GM23248 (cell line): ENCODE measurements around the gene WDCP. TPM values are rescaled to one million over a fixed set of nuclear protein-coding genes. Genes with fewer than 3 reads are reported as not detected.

Experiments used
- DNase-seq: peaks from one replicate; pipeline ENCODE4 v3.0.0-alpha.2; 2015
- H2AFZ ChIP-seq: fragments of 200-600 bp; sonication (generic); 2 replicates; pipeline ENCODE4 v1.6.1; 2016; ENCODE audit warnings: antibody characterized with exemption
- H3F3A ChIP-seq: fragments of 200-600 bp; sonication (generic); 2 replicates; pipeline ENCODE4 v1.6.1; 2016; ENCODE audit warnings: mild to moderate bottlenecking, antibody characterized with exemption, mixed run types; ENCODE audit not compliant: insufficient read depth
- H3K27ac ChIP-seq: fragments of 200-600 bp; sonication (generic); 2 replicates; pipeline ENCODE4 v1.5.1; 2016; ENCODE audit warnings: mild to moderate bottlenecking
- H3K27me3 ChIP-seq: fragments of 200-600 bp; sonication (generic); replicated peaks from 2 replicates; pipeline ENCODE4 v1.6.1; 2016; ENCODE audit warnings: mild to moderate bottlenecking; ENCODE audit not compliant: insufficient read depth
- H3K36me3 ChIP-seq: fragments of 200-600 bp; sonication (generic); 2 replicates; pipeline ENCODE4 v1.6.1; 2016; ENCODE audit warnings: low read depth, mild to moderate bottlenecking
- H3K4me1 ChIP-seq: fragments of 200-600 bp; sonication (generic); 2 replicates; pipeline ENCODE4 v1.6.1; 2016; ENCODE audit warnings: mild to moderate bottlenecking; ENCODE audit not compliant: insufficient read depth
- H3K4me2 ChIP-seq: fragments of 200-600 bp; sonication (generic); one replicate; pipeline ENCODE4 v1.6.1; 2016; ENCODE audit warnings: mild to moderate bottlenecking; ENCODE audit not compliant: unreplicated experiment
- H3K4me3 ChIP-seq: fragments of 200-600 bp; sonication (generic); 2 replicates; pipeline ENCODE4 v1.5.1; 2016; ENCODE audit warnings: mild to moderate bottlenecking
- H3K79me2 ChIP-seq: fragments of 200-600 bp; sonication (generic); 2 replicates; pipeline ENCODE4 v1.6.1; 2016; ENCODE audit warnings: mild to moderate bottlenecking; ENCODE audit not compliant: insufficient read depth
- H3K9ac ChIP-seq: fragments of 200-600 bp; sonication (generic); 2 replicates; pipeline ENCODE4 v1.6.1; 2016; ENCODE audit warnings: mild to moderate bottlenecking
- H3K9me2 ChIP-seq: fragments of 200-600 bp; sonication (generic); 2 replicates; pipeline ENCODE4 v1.6.1; 2016; ENCODE audit warnings: mixed run types, mild to moderate bottlenecking, moderate library complexity; ENCODE audit not compliant: insufficient read depth
- H3K9me3 ChIP-seq: fragments of 200-600 bp; sonication (generic); one replicate; pipeline ENCODE4 v1.6.1; 2017; ENCODE audit warnings: low read depth
- H4K20me1 ChIP-seq: fragments of 200-600 bp; sonication (generic); 2 replicates; pipeline ENCODE4 v1.6.0; 2016; ENCODE audit not compliant: insufficient read depth
- EZH2 ChIP-seq: fragments of 200-600 bp; sonication (generic); IDR thresholded peaks from 2 replicates; pipeline ENCODE4 v1.6.1; 2018; ENCODE audit warnings: antibody characterized with exemption, mild to moderate bottlenecking; ENCODE audit not compliant: insufficient read depth, poor library complexity, severe bottlenecking
- EZH2phosphoT487 ChIP-seq: fragments of 200-600 bp; sonication (generic); IDR thresholded peaks from 2 replicates; pipeline ENCODE4 v1.6.1; 2018; ENCODE audit warnings: antibody characterized with exemption, moderate library complexity, mild to moderate bottlenecking, low read depth; ENCODE audit not compliant: insufficient read depth
- WGBS, 2 experiments: methylation state at CpG; one replicate each; pipeline ENCODE4 v1.1.6; 2015 to 2017; ENCODE audit warnings: low lambda C conversion rate in 2 of 2, low coverage in 1 of 2; ENCODE audit errors: missing lambda C conversion rate in 2 of 2; 5-methylcytosine and 5-hydroxymethylcytosine counted together
- in situ Hi-C: fragments of 300-500 bp; cut with MboI; formaldehyde crosslinking; loops from 2 replicates; pipeline ENCODE4 v1.15.0; 2020
- polyA plus RNA-seq: library from polyadenylated mRNA; unstranded; fragments of >200 nt; fragmentation: Nextera tagmentation; extraction: Ambion mirVana; gene quantifications from 2 replicates; pipeline ENCODE4 v1.2.1, GENCODE V29; 2016
- total RNA-seq: library from RNA; depleted of rRNA; stranded (reverse); fragments of >200 nt; shearing (Covaris generic); gene quantifications from 2 replicates; pipeline ENCODE4 v1.2.3, GENCODE V29; 2014

The WDCP gene
- total and polyA plus RNA-seq, 2 experiments from 2014 or later = 4.2 to 7.6 TPM

GRCh38 chr2:24011250-24012104 is 35.7 kb downstream of the WDCP start:
- no peaks in the 10 kb centered on the region for H3K9me3 ChIP-seq
- no peaks in the 10 kb centered on the region; the same call in 1 of the 2 replicates for H3K27me3 ChIP-seq
- no peak overlapping the region for H2AFZ ChIP-seq
- no peak overlapping the region for H3K27ac ChIP-seq
- H3K4me3 ChIP-seq = no peak overlapping the region
- in situ Hi-C loops = no loop called here
- H3K4me1 ChIP-seq = peaks cover 15% of the 10 kb centered on the region
- H3K79me2 ChIP-seq = no peaks in the 10 kb centered on the region
- no peaks in the 10 kb centered on the region for H3K36me3 ChIP-seq
- no peaks in the 10 kb centered on the region for H3F3A ChIP-seq
- H3K9ac ChIP-seq = no peak overlapping the region
- 87 to 88% methylated on average over 7 of the region's 7 CpGs for WGBS, 2 experiments
- H4K20me1 ChIP-seq = no peaks in the 10 kb centered on the region
- H3K9me2 ChIP-seq = no peaks in the 10 kb centered on the region
- H3K4me2 ChIP-seq = no peak overlapping the region
- TF ChIP-seq EZH2 (no peak), EZH2phosphoT487 (no peak)
- DNase-seq = no peak

GRCh38 chr2:24010477-24011249 is 36.5 kb downstream of the WDCP start:
- Histone ChIP-seq H3K4me1 (peaks cover 8% of the 10 kb centered on the region), H3K27me3 (no peaks in the 10 kb centered on the region; the same call in 1 of the 2 replicates), H2AFZ (peak overlapping the region; percentile 64), H4K20me1 (no peaks in the 10 kb centered on the region), H3K9me2 (no peaks in the 10 kb centered on the region), H3K36me3 (no peaks in the 10 kb centered on the region), H3K79me2 (no peaks in the 10 kb centered on the region), H3K4me3 (peak overlapping the region; percentile 68), H3K9ac (no peak overlapping the region), H3K9me3 (no peaks in the 10 kb centered on the region), H3K27ac (no peak overlapping the region), H3K4me2 (peak overlapping the region; percentile 73), H3F3A (no peaks in the 10 kb centered on the region)
- TF ChIP-seq EZH2 = no peak
- in situ Hi-C loops = no loop called here
- WGBS, 2 experiments = 69 to 72% methylated on average over 27 to 37 of the region's 37 CpGs
- DNase-seq = no peak

GRCh38 chr2:24009680-24010476 is 37.3 kb downstream of the WDCP start, which contains the start of gene MFSD2B:
Gene MFSD2B (plus strand): TSS chr2:24010085. CDS start chr2:24010097, 12 bp downstream.
- no peaks in the 10 kb centered on the region for H4K20me1 ChIP-seq
- no peak within 1 kb of the TSS for H3K27ac ChIP-seq
- no peaks in the 10 kb centered on the region for H3K36me3 ChIP-seq
- peak within 1 kb of the TSS; percentile 73 for H3K4me2 ChIP-seq
- H3K4me1 ChIP-seq = peaks cover 1% of the 10 kb centered on the region; the same call in 1 of the 2 replicates
- peak within 1 kb of the TSS; percentile 43; the same call in 1 of the 2 replicates for H3K9ac ChIP-seq
- H3F3A ChIP-seq = no peaks in the 10 kb centered on the region
- TF ChIP-seq EZH2 (no peak), EZH2phosphoT487 (no peak)
- H3K9me3 ChIP-seq = no peaks in the 10 kb centered on the region
- H3K4me3 ChIP-seq = peak within 1 kb of the TSS; percentile 68
- in situ Hi-C loops = no loop called here
- no peaks in the 10 kb centered on the region for H3K9me2 ChIP-seq
- peak within 1 kb of the TSS; percentile 64 for H2AFZ ChIP-seq
- peak; percentile 49 for DNase-seq
- H3K79me2 ChIP-seq = no peaks in the 10 kb centered on the region
- WGBS, 2 experiments = 5 to 6% methylated on average over 58 to 66 of the region's 75 CpGs
- no peaks in the 10 kb centered on the region; the same call in 1 of the 2 replicates for H3K27me3 ChIP-seq

- peak overlapping the region; percentile 64; the same call in 1 of the 2 replicates for H2AFZ ChIP-seq
- peak overlapping the region; percentile 73 for H3K4me2 ChIP-seq
- H3K9me2 ChIP-seq = no peaks in the 10 kb centered on the region
- H3K9ac ChIP-seq = no peak overlapping the region
- in situ Hi-C loops = no loop called here
- no peaks in the 10 kb centered on the region for H3K9me3 ChIP-seq
- no peak for DNase-seq
- no peaks in the 10 kb centered on the region; the same call in 1 of the 2 replicates for H3K27me3 ChIP-seq
- no peaks in the 10 kb centered on the region for H4K20me1 ChIP-seq
- TF ChIP-seq EZH2phosphoT487 (no peak), EZH2 (no peak)
- no peaks in the 10 kb centered on the region for H3F3A ChIP-seq
- peak overlapping the region; percentile 68 for H3K4me3 ChIP-seq
- H3K79me2 ChIP-seq = no peaks in the 10 kb centered on the region
- WGBS, 2 experiments = 72 to 73% methylated on average over 9 of the region's 9 CpGs
- H3K27ac ChIP-seq = no peak overlapping the region
- H3K4me1 ChIP-seq = no peaks in the 10 kb centered on the region
- H3K36me3 ChIP-seq = no peaks in the 10 kb centered on the region
Observed at GRCh38 chr2:24009367-24009679, 37.9 kb downstream of the WDCP start.
